ENCODE data around the gene GSN. TPM values are rescaled to one million over a fixed set of nuclear protein-coding genes. Genes with fewer than 3 reads are reported as not detected.

Gene GSN
- total RNA-seq, 4 donors from 2014 or later = 487 to 785 (median 662) TPM

- H3K27me3 ChIP-seq = no peaks in the 10 kb centered on the region
- peaks cover 53% of the 10 kb centered on the region in 2 donors for H3K4me1 ChIP-seq
- H3K27ac ChIP-seq = peak overlapping the region; percentile 94 to 99 (median 96)
- no peak for ATAC-seq
- no peaks in the 10 kb centered on the region for H3K36me3 ChIP-seq
- no peaks in the 10 kb centered on the region for H3K9me3 ChIP-seq
- TF ChIP-seq CTCF (IDR thresholded peaks at IDR 0.05 in 4 of 5, conservative IDR thresholded peaks at IDR 0.05 in 1 of 5) (no peak), POLR2A (IDR thresholded peaks at IDR 0.05) (no peak)
- in situ Hi-C loops (cut with MboI; ENCODE audit: low sequenced_read_pairs in 4 of 4) = loop anchor here in 3 of 4 donors (10.0 kb wide), 2 partner anchors 48 to 98 kb away; no protein-coding TSS in a partner anchor
- DNase-seq = no peak
- H3K4me3 ChIP-seq = no peak overlapping the region
- intact Hi-C loops (cut with DNase I; ENCODE audit: low total_unique reads) = loop anchor here (5.0 to 10.0 kb wide), 2 partner anchors 90 to 612 kb away; no protein-coding TSS in a partner anchor
Measured at GRCh38 chr9:121372239-121373010, 104.5 kb downstream of the GSN start.

- Histone ChIP-seq H3K4me1 (peaks cover 45 to 46% of the 10 kb centered on the region in 2 donors), H3K4me3 (no peak overlapping the region), H3K9me3 (no peaks in the 10 kb centered on the region), H3K36me3 (no peaks in the 10 kb centered on the region), H3K27ac (peak overlapping the region; percentile 94 to 99 (median 96)), H3K27me3 (no peaks in the 10 kb centered on the region)
- ATAC-seq (peak; percentile 37 to 79), DNase-seq (peak; percentile 43 to 69)
- intact Hi-C loops (cut with DNase I; ENCODE audit: low total_unique reads) (loop anchor here (5.0 to 10.0 kb wide), 2 partner anchors 91 to 612 kb away; no protein-coding TSS in a partner anchor), in situ Hi-C loops (cut with MboI; ENCODE audit: low sequenced_read_pairs in 4 of 4) (loop anchor here in 3 of 4 donors (10.0 kb wide), 2 partner anchors 48 to 98 kb away; no protein-coding TSS in a partner anchor)
- TF ChIP-seq CTCF (IDR thresholded peaks at IDR 0.05 in 4 of 5, conservative IDR thresholded peaks at IDR 0.05 in 1 of 5) (no peak), POLR2A (IDR thresholded peaks at IDR 0.05) (peak in 1 of 2 donors; percentile 74)
Measured at GRCh38 chr9:121373011-121373729, 105.2 kb downstream of the GSN start.

GRCh38 chr9:121376214-121376830, 108.4 kb downstream of the GSN start:
- no peaks in the 10 kb centered on the region for H3K9me3 ChIP-seq
- DNase-seq = no peak
- in situ Hi-C loops (cut with MboI; ENCODE audit: low sequenced_read_pairs in 4 of 4) = loop anchor here in 3 of 4 donors (5.0 to 10.0 kb wide), 3 partner anchors 52 to 102 kb away; no protein-coding TSS in a partner anchor
- intact Hi-C loops (cut with DNase I; ENCODE audit: low total_unique reads) = loop anchor here (5.0 to 10.0 kb wide), 2 partner anchors 164 to 608 kb away; no protein-coding TSS in a partner anchor
- peak overlapping the region in 1 of 4 donors; percentile 97 for H3K27ac ChIP-seq
- H3K27me3 ChIP-seq = no peaks in the 10 kb centered on the region
- no peak overlapping the region for H3K4me3 ChIP-seq
- no peak for ATAC-seq
- no peaks in the 10 kb centered on the region for H3K36me3 ChIP-seq
- TF ChIP-seq CTCF (IDR thresholded peaks at IDR 0.05 in 4 of 5, conservative IDR thresholded peaks at IDR 0.05 in 1 of 5) (peak; percentile 18 to 58 (median 37)), POLR2A (IDR thresholded peaks at IDR 0.05) (no peak)
- H3K4me1 ChIP-seq = peaks cover 27 to 37% of the 10 kb centered on the region in 2 donors

- no peak overlapping the region for H3K27ac ChIP-seq
- intact Hi-C loops (cut with DNase I; ENCODE audit: low total_unique reads) (no loop called here), in situ Hi-C loops (cut with MboI; ENCODE audit: low sequenced_read_pairs in 4 of 4) (no loop called here)
- ATAC-seq = no peak
- TF ChIP-seq CTCF (IDR thresholded peaks at IDR 0.05 in 4 of 5, conservative IDR thresholded peaks at IDR 0.05 in 1 of 5) (no peak), POLR2A (IDR thresholded peaks at IDR 0.05) (no peak)
- no peak overlapping the region for H3K4me3 ChIP-seq
- H3K9me3 ChIP-seq = no peaks in the 10 kb centered on the region
- H3K36me3 ChIP-seq = no peaks in the 10 kb centered on the region
- H3K4me1 ChIP-seq = no peaks in the 10 kb centered on the region
- H3K27me3 ChIP-seq = no peaks in the 10 kb centered on the region
- no peak for DNase-seq
Measured at GRCh38 chr9:121380846-121381245, 112.9 kb downstream of the GSN start.

Other genes starting within 250 kb of the GSN start
- 1 to 10 TPM in 3 of 4 donors, under 1 TPM in 1; 0.22 to 3.9 (median 1.8) TPM for gene C5, start 217.9 kb upstream of the GSN start, total RNA-seq
- 1 to 10 TPM; 1.0 to 3.2 (median 1.6) TPM for gene CNTRL, start 193.2 kb upstream of the GSN start, total RNA-seq
- 10 to 100 TPM; 18.7 to 26.8 (median 19.5) TPM for gene RAB14, start 66.3 kb upstream of the GSN start, total RNA-seq
- gene STOM, start 102.1 kb downstream of the GSN start, total RNA-seq = 10 to 100 TPM; 60.0 to 89.5 (median 76.3) TPM
- 10 to 100 TPM in 1 of 4 donors, 1 to 10 TPM in 3; 1.4 to 11.7 (median 3.5) TPM for gene GGTA1, start 231.7 kb downstream of the GSN start, total RNA-seq